Cortex of kidney (tissue), 1 donor: ENCODE measurements around the gene GAS7.
"Not testable (repeated sequence)": the region's sequence is repeated elsewhere in the genome, so short reads cannot be mapped to it uniquely, and the experiment has no call there.

ENCODE experiments used
- DNase-seq: peaks from one replicate; lab custom pipeline; 2025; lab: John Stamatoyannopoulos, UW

The GAS7 gene

DNA sequence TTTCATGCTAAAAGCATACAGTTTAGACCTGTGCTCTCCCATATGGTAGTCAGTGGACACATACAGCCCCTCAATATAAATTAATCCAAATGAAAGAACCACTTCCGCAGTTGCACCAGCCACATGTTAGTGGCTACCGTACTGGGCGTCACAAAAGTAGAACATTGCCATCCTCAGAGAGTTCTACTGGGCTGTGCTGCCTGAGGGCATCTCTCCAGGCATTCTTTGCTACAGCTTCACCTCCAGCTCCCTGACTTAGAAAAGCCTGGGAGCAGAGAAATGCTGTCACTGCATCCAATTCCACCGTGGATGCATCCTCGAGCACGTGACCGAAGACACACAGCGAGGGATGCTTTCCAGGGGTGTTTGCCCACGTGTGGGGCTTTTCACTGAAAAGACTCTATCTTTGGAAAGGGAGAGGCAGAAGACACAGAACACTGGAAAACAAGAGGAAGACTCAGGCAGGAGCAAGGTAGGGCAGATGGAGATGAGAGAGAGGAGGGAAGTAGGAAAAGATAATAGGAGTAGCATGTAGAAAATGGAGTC is 86.4 kb downstream of the GAS7 start:
- DNase-seq, result no peak

DNA sequence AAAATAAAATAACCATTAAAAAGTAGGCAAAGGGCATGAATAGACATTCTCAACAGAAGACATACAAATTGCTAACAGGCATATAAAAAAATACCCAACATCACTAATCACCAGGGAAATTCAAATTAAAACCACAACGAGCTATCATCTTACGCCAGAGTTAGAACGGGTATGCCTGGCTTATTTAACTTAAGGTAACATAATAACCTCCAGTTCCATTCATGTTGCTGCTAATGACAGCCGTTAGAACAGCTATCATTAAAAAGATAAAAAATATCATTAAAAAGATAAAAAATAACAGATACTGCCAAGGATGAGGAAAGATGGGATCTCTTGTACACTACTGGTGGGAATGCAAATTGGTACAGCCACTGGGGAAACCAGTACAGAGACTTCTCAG is 89.3 kb downstream of the GAS7 start:
- DNase-seq, result no peak

DNA sequence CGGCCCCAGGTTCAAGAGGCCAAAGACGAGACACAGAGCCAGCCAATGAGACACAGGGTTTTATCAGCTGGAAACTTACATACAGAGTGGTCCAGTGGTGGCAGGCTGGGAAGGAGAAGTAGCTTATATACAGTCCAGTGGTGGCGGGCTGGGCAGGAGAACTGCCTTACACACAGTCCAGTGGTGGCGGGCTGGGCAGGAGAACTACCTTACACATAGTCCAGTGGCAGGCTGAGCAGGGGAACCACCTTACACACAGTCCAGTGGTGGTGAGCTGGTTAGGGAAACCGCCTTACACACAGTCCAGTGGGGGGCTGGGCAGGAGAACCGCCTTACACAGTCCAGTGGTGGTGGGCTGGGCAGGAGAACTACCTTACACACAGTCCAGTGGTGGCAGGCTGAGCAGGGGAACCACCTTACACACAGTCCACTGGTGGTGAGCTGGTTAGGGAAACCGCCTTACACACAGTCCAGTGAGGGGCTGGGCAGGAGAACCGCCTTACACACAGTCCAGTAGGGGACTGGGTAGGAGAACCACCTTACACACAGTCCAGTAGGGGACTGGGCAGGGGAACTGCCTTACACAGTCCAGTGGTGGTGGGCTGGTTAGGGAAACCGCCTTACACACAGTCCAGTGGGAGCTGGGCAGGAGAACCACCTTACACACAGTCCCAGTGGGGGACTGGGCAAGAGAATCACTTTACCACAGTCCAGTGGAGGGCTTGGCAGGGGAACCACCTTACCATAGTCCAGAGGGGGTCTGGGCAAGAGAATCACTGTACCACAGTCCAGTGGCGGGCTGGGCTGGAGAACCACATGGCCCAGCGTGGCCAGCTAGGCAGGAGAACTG is 90.9 kb downstream of the GAS7 start:
- DNase-seq, result no peak

DNA sequence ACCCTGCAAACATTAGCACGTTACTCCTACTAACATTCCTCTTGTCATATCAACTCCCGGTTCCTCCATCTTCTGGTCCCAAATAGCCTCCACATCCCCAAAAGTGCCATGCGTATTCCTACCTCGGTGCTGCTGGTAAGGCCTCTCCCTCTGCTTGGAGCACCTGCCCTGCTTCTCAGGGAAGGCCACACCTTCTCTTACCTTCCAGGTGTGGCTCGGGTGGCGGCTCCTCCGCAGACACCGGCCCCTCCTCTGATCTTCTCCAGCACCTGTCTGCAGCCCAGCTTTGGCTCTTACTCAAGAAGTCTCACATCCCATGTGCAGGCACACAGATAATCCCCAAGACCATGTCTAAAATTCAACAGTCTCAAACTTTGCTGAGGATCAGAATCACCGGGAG is 92.3 kb downstream of the GAS7 start:
- DNase-seq, result no peak

DNA sequence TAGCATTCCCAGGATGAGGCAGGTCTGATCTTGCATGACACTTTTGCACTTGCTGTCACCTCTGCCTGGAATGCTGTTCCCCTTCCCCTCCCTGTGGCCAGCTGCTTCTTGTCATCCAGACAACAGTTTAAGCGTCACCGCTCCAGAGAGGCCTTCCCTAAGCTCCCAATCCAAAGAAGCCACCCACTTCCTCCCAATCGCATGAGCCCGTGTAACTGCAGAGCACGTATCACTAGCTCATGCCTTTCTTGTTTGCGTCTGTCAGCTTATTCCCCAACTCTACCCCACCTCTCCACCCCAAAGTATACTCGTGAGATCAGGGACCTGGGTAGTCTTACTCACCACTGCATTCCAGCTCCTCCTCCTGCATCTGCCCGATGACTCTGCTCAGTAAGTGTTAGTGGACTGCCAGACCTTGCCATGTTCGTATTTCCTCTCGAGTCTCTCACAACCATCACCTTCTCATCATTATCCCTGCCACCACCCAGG is 92.8 kb downstream of the GAS7 start:
- no peak for DNase-seq

DNA sequence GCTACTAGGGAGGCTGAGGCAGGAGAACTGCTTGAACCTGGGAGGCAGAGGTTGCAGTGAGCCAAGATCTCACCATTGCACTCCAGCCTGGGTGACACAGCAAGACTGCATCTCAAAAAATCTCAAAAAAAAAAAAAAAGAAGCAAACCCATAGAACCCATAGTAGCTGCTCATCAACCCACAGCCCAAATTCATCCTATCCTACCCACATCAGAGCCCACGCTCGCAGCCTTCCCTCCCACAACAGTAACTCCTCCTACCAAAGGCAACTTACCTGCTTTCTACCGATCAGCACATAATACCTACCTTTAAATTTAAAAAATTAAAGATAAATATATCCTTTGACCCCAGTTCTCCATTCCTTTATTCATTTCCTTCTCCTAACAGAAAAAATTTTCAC is 94.7 kb downstream of the GAS7 start:
- DNase-seq, result no peak

DNA sequence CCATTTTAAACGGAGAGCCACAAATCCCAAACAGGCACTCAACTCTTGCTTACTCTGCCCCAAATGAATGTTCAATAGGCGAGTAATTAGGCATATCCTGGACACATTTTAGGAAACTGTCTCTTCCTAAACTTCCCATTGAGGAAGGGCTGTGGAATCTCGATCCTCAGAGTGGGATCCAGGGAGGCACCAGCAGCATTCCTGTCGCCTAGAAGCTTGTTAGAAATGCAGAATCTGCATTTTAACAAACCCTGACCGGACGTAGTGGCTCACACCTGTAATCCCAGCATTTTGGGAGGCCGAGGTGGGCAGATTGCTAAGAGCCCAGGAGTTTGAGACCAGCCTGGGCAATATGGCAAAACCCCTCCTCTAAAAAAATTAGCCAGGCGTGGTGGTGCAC is 95.6 kb downstream of the GAS7 start:
- DNase-seq, result no peak

DNA sequence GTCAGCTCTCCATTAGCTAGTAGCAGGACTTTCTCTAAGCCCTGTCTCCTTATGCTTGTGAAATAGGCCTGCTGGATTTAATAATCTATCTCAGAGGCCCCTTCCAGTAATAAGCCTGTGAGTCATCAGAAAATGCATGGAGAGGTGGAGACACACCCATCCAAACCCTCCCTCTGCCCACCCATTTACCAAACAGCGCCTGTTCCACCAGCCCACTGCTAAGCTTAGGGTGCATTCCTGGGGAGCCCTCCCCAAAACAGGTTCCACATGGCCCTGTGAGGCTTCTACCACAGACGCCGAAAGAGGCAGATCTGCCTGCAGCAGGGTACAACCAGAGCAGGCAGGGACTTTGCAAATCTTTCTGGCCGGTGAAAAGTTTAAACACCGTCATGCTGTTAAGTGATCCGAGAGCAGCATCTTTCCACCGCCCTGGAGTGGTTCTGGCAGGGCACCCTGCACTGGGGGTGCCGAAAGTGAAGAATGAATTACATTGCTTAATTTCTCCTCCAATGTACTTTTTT is 99.3 kb downstream of the GAS7 start:
- no peak for DNase-seq

DNA sequence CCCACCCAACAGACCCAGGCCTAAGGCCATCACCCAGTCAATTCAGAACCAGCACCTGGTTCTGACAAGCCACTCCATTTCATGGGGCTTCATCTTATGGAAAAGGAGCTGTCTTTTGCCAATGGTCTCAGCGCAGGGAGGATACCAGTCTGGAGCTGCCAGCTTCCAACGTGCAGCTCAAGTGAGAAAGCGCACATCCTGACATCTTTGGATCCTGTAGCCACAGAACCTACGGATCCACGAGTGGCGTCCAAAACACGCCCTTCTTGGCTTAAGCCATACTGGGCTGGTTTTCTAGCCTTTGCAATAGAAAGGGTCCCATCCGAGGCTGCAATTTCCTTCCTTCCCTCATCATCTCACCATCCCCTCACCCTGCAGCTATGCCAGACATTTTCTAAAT is 101.8 kb downstream of the GAS7 start:
- DNase-seq, result no peak

DNA sequence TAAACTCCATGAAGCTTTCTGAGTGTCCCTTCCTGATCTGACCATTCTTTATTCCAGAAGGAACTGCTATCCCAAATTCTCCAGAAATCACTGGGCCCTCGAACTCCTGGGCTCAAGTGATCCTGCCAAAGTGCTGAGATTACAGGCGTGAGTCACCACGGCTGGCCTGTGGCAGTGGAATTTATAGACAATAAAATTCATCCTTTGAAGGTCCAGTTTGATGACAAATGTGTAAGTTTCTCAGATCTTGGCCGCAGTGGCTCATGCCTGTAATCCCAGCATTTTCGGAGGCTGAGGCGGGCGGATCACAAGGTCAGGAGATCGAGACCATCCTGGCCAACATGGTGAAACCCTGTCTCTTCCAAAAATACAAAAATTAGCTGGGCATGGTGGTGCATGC is 103.1 kb downstream of the GAS7 start:
- not testable (repeated sequence) for DNase-seq

DNA sequence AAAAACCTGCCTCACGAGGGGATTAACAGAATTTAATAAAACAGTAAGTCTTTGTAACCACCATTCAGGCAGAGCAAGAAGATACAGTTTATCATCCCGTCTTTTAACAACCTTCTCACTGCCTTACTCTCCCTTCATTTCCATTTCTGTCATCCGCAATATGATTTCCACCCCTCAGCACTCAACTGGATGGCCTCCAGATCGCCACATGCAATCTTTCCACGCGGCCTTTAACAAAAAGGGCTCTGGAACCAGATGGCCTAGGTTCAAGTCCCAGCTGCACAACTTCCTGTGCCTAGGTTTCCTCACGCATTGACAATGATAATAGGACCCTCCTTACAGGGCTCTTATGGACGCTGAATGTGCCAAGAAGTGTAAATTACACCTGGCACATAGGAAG is 103.6 kb downstream of the GAS7 start:
- DNase-seq, result no peak

DNA sequence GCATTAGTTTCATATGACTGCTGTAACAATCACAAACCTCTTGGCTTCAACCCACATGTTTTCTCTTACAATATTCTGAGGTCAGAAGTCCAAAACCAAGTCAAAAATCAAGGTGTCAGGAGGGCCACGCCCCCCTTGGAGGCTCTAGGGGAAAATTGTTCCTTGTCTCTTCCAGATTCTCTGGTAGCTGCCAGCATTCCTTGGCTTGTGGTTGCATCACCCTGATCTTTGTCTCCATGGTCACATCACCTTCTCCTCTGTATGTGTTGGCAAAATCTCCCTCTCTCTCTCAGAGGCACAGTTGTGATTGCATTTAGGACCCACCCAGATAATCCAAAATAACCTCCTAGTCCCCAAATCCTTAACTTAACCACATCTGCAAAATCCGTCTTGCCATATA is 105.8 kb downstream of the GAS7 start:
- no peak for DNase-seq

DNA sequence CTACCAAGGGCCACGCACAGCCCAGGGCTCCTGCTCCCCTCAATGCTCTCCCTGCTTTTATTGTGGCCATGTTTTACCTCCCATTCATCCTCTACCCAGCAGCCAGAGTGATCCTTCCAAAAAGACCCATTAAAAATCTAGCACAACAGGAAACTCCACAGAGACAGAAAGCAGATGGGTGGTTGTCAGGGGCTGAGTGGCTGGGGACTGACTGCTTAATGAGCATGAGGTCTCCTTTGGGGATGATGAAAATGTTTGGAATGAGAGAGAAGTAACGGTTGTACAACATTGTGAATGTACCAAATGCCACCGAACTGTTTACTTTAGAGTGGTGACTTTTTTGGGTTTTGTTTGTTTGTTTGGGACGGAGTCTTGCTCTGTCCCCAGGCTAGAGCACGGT is 107.4 kb downstream of the GAS7 start:
- no peak for DNase-seq

DNA sequence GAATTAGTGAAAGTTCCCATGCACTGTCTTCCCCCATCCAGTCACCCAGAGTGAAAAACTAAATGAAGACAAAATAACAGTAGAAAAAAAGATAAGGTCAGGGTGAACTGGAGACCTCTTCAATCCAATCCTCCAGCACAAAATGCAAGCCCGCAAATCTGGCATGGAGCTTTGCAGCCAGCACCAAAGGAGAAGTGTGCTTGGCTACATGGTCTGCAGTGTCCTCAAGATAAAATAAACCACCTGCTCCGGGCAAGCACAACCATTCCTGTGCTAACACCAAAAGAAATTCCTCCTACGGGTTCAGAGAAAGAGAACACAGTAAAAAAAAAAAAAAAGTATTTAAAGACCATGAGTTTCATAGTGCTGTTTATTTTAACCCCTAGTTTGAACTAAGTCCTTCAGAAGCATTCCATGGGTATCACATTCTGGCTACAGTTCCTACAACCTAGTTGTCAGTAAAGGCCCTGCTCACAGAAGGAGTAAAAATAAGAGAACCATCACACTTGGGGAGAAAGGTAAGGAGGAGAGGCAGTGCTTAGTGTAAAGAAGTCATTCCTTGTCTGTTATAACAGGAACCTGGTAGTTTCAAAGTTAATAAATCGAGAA is 109.1 kb downstream of the GAS7 start:
- no peak for DNase-seq

DNA sequence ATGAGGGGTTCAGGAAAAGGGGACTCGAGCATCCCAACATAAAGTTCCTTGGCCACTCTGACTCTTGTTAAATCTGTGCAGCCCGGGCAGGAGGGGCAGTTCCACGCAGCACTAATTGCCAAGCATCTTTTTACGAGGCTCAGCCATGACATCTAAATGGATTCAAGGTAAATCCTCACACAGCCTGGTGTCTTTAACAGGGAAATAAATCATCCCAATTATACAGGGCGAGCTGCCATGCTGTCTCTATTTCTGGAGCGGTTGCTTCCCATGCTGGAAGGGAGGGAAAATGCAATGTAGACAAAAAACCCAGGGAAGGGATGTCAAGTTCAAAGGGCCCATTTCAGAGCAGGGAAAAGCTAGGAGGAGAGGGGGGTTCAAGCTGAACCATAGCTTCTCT is 110.0 kb downstream of the GAS7 start:
- DNase-seq, result no peak

DNA sequence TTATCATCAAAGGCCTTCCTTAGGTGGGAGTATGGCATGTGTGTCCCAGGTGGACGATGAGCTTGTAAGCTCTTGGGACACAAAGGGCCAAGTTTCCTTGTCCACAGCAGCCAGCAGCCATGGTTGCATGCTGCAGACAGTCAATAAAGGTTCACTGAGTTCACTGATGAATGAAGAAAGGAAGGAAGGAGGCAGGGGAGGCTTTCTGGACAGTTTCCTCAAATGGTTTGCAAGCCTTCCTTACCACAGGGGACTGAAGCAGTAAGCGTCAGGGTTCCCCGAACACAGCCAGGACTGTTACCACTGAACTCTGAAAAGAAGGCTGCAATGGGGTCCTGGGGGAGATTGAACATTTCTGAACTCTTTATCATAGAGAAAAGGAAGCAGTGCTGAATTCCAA is 111.1 kb downstream of the GAS7 start:
- DNase-seq, result no peak

DNA sequence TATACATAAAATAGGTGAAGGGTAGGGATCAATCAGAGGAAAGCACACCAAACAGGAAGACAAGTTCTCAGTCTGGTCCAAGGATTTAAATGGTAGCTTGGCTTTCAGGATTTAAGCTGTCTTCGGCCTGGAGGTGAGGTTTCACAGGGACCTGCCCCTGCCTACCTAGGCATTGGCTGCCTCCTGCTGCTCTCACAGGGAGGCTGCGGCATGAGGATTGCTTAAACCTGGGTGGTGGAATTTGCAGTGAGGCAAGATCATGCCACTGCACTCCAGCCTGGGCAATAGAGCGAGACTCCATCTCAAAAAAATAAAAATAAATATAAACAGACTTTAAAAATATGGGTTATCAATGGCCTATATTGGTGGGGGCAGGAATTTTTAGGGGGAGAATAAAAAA is 114.5 kb downstream of the GAS7 start:
- no peak for DNase-seq

DNA sequence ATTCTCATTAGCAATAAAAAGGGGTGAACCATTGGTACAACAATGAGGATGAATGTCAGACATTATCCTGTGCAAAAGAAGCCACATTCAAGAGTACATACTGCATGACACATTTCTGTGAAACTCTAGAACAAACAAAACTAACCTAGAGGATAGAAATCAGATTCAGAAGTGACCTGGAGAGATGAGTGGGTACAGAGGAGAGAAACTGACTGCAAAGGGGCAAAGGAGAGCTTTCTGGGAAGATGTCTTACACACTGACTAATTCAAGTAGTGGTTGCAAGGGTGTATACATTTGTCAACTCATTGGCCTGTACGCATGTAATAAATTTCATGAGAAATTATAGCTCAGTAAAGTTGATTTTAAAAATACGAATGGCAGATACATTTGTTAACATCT is 115.6 kb downstream of the GAS7 start:
- no peak for DNase-seq

DNA sequence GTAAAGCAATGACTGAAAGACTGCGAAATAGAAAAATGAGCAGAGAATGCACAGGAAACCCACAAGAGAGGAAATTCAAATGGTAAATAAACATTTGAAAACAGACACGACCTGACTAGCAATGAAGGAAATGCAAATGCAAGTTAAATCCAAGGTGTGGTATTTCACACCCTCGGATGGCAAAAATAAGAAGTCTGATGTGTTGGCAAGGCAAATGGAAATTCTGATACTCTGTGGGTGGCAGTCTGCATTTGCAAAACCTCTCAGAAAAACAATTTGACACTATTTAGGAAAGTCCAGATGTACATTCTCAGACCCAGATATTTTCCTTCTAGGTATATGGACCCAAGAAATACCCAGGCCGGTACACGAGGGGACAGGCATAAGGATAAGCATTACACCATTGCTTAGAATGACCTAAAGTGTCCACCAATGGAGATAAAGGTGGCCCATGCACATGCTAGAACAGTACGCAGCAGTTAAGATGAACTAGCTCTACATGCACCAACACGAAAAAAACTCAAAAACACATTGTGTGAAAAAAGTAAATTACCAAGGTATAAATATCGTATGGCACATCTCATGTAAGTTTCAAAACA is 116.7 kb downstream of the GAS7 start:
- DNase-seq, result no peak

DNA sequence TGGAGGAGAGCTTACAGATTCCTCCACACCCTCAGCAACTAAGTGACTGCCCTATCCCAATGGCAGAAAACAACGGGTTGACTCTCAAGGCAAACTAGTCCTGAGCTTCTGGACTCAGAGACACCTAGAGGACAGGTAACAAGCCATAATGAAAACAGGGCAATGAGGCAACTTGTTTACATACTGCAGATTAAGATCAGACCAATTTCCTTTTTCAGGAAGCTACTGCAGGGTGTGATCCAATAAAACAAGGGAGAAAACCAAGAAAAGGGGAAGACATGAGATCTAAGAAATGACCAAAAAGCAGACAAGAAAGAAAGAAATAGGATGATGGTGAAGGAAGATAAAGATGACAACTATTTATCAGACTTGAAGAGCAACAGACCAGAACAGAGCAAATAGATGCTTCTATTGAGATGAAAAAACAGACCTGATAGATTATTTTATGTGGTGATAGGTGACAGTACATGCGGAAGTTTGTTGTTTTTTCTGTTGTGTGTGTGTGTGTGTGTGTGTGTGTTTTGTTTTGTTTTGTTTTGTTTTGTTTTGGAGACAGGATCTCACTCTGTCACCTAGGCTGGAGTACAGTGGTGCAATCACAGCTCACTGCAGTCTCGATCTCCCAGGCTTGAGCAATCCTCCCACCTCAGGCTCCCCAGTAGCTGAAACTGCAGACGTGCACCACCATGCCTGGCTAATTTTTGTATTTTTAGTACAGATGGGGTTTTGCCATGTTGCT is 120.7 kb downstream of the GAS7 start:
- DNase-seq, result no peak

DNA sequence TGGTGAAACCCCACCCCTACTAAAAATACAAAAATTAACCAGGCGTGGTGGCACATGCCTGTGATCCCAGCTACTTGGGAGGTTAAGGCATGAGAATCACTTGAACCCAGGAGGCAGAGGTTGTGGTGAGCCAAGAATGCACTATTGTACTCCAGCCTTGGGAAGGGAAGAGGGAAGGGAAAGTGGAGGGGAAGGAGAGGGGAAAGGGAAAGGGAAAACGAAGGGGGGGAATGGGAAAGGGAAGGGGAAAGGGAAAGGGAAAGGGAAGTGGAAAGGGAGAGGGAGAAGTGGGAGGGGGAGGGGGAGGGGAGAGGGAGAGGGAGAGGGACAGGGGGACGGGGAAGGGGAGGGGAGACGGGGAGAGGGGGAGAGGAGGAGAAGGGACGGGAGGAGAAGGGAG is 122.5 kb downstream of the GAS7 start:
- no peak for DNase-seq

DNA sequence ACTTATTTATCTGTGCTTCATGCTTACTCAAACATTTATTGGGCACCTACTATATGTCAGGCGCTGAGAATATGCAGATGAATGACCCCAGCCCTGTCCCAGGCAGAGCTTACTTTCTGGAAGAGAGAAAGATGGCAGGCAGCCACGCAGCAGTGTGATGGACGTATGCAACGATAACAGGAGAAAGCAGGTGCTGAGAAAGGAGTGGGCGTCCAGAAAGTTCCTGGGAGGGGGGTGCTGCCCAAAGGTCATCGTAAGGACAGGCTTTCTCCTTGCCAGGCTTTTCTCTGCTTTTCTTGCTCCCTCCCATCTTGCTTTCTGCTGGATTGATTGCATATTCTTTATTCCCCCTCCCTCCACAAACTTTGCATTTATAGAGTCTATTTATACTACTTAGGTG is 124.5 kb downstream of the GAS7 start:
- DNase-seq, result no peak
